ENCODE results near the gene PCNX2. TPM values are rescaled to one million over a fixed set of nuclear protein-coding genes. Genes with fewer than 3 reads are reported as not detected.
"Not testable (repeated sequence)": the region's sequence is repeated elsewhere in the genome, so short reads cannot be mapped to it uniquely, and the experiment has no call there.

Gene PCNX2
- polyA plus RNA-seq, 6 donors from 2014 or later: 0.66 to 5.4 (median 2.4) TPM; not detected in 1

GRCh38 chr1:233140974-233141373, 154.6 kb downstream of the PCNX2 start:
- Mint-ChIP-seq H3K9me3 (no peaks in the 10 kb centered on the region), H3K27ac (no peak overlapping the region), H3K36me3 (peaks cover 0 to 17% of the 10 kb centered on the region in 2 donors), H3K4me3 (no peak overlapping the region), H3K27me3 (peaks cover 0 to 8% (median 3%) of the 10 kb centered on the region in 3 donors), H3K4me1 (no peaks in the 10 kb centered on the region)
- ATAC-seq (ENCODE audit: low read depth in 2 of 2) (no peak), DNase-seq (no peak)

DNA sequence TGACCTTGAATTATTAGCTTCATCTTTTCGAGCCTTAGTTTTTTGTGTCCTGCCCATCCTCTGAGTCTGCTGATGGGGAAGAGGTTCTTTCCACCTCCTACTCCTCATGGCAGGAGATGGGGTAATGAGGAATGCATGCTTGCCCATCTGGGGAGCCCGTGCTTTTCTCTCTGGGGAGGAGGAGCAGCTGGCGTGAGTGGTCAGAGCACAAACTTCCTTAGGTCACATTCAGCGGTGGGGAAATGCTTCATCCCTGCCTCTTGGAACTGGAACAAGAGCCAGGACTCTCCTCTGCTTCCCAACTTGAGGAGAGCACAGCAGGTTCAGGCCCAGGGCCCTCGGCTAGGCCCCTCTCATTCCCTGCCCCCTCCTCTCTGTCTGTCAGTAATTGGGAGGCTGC, 155.0 kb downstream of the PCNX2 start:
- Mint-ChIP-seq H3K36me3 (peaks cover 0 to 21% of the 10 kb centered on the region in 2 donors), H3K9me3 (no peaks in the 10 kb centered on the region), H3K27ac (no peak overlapping the region), H3K4me3 (no peak overlapping the region), H3K4me1 (no peaks in the 10 kb centered on the region), H3K27me3 (peaks cover 0 to 8% (median 3%) of the 10 kb centered on the region in 3 donors)
- ATAC-seq (ENCODE audit: low read depth in 2 of 2) (no peak), DNase-seq (no peak)

DNA sequence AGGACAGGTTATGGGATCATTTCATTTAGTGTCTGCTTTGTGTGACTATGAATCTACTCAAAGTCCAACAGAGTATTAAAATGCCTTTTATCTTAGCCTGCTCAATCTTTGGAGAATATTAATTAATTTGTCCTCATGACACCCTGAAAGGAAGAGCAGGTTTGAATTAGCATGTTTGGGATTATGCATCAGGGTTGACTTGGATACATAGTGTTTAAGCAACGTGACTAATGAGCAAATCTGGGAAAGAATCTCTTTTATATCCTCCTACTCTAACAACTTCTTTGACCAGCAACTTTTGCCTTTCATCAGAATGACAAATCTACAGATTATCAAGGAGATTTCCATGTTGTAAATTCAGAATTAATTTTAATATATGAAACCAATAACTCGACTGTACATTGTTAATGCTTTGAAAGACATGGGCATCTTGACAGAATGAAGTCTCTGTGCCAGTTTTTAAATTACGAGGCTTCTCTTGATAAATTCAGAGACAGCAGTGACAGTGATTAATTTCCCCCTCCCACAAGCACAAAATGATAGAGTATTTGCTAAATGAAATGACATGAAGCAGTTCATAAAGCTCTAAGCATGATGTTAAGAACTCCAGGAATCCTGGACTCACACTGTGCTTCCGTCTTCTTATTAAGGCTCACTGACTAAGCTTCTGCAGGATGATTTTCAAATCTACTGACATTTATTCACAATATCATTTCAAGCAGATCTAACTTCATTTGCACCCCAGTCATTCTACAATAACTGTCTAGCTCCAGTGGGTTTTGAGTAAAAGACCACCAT, 156.5 kb downstream of the PCNX2 start:
- peaks cover 7 to 29% of the 10 kb centered on the region in 2 donors for H3K36me3 Mint-ChIP-seq

DNA sequence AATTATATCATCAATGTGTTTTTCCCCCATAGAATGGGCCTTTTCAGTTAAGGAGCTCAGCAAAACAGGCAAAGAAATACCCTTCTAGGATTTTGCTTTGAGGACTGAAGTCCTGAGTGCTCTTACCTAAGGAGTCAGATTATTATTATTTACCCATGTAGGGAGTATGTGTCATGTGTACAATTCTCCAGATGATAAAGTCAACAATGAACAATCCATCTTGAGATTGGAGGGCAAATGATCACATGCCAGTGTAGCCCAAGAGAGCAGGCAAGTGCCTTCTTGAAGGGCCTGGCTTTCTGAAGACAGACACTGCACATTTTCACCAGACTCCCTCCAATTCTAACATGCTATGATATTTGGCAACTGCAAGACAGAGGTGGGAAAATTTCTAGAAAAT, 159.7 kb downstream of the PCNX2 start:
- peaks cover 18 to 37% of the 10 kb centered on the region in 2 donors for H3K36me3 Mint-ChIP-seq
- no peaks in the 10 kb centered on the region for H3K9me3 Mint-ChIP-seq
- no peaks in the 10 kb centered on the region for H3K4me1 Mint-ChIP-seq
- DNase-seq (no peak), ATAC-seq (ENCODE audit: low read depth in 2 of 2) (no peak)
- no peaks in the 10 kb centered on the region for H3K27me3 Mint-ChIP-seq
- H3K4me3 Mint-ChIP-seq: peak overlapping the region in 1 of 8 donors; percentile 9
- H3K27ac Mint-ChIP-seq: no peak overlapping the region

More for the DNA sequence above, 156.5 kb downstream of the PCNX2 start:
- H3K4me1 Mint-ChIP-seq: no peaks in the 10 kb centered on the region
- H3K9me3 Mint-ChIP-seq: no peaks in the 10 kb centered on the region
- no peak overlapping the region for H3K4me3 Mint-ChIP-seq
- DNase-seq (no peak), ATAC-seq (ENCODE audit: low read depth in 2 of 2) (no peak)
- H3K27me3 Mint-ChIP-seq: peaks cover 0 to 8% (median 3%) of the 10 kb centered on the region in 3 donors
- no peak overlapping the region for H3K27ac Mint-ChIP-seq

DNA sequence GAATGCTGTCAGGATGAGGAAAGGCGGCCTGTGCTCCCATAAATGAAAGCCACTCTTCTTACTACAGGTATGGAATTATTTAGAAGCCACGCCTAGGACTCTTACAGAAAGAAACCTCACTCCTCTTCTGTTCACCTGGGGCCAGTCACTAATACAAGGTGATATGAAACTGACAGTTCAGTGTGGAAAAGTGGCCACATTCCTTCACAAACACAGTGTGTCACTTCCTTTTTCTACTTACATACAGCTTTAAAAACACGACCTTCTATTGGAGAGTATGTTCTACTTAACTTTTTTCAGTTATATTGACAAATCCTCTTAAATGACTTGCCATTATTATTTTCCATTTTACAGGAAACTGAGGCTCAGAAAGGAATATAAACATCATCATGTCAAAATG, 163.1 kb downstream of the PCNX2 start:
- no peak for ATAC-seq (ENCODE audit: low read depth in 2 of 2)
- Mint-ChIP-seq H3K27ac (no peak overlapping the region), H3K4me1 (no peaks in the 10 kb centered on the region), H3K9me3 (peaks cover 0 to 5% (median 3%) of the 10 kb centered on the region in 7 donors), H3K27me3 (no peaks in the 10 kb centered on the region), H3K4me3 (no peak overlapping the region), H3K36me3 (peaks cover 25 to 36% of the 10 kb centered on the region in 2 donors)
- DNase-seq: no peak

GRCh38 chr1:233129031-233129430, 166.5 kb downstream of the PCNX2 start:
- not testable (repeated sequence) for DNase-seq; H3K4me3 Mint-ChIP-seq; H3K27ac Mint-ChIP-seq; H3K27me3 Mint-ChIP-seq; H3K9me3 Mint-ChIP-seq; H3K4me1 Mint-ChIP-seq; ATAC-seq (ENCODE audit: low read depth in 2 of 2)
- peaks cover 19 to 20% of the 10 kb centered on the region in 2 donors for H3K36me3 Mint-ChIP-seq

DNA sequence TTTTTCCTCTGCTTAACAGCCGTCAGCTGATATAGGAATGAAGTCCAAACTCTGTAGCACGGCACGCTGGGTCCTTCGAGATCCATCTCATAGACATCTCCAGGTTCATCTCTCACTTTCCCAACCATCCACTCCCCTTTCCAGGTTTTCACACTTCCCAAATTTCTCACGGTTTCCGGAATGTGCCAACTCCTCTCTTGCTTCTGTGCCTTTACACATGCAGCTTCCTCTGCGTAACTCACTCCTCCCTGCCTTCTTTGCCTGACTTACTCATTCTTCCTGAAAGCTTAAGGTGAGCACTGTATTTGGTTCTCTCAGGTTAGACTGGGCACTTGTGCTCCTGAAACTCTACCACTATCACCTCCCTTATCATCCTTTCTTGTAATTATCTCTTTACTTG, 168.4 kb downstream of the PCNX2 start:
- no peaks in the 10 kb centered on the region for H3K4me1 Mint-ChIP-seq
- ATAC-seq (ENCODE audit: low read depth in 2 of 2) (no peak), DNase-seq (no peak)
- H3K27me3 Mint-ChIP-seq: no peaks in the 10 kb centered on the region
- peaks cover 8 to 13% of the 10 kb centered on the region in 2 donors for H3K36me3 Mint-ChIP-seq
- peaks cover 0 to 5% (median 3%) of the 10 kb centered on the region in 7 donors for H3K9me3 Mint-ChIP-seq
- H3K27ac Mint-ChIP-seq: no peak overlapping the region
- H3K4me3 Mint-ChIP-seq: no peak overlapping the region

GRCh38 chr1:233122779-233123178, 172.7 kb downstream of the PCNX2 start:
- ATAC-seq (ENCODE audit: low read depth in 2 of 2) (no peak), DNase-seq (no peak)
- Mint-ChIP-seq H3K27ac (no peak overlapping the region), H3K36me3 (no peaks in the 10 kb centered on the region), H3K4me1 (no peaks in the 10 kb centered on the region), H3K9me3 (no peaks in the 10 kb centered on the region), H3K4me3 (no peak overlapping the region), H3K27me3 (no peaks in the 10 kb centered on the region)

- H3K9me3 Mint-ChIP-seq: no peaks in the 10 kb centered on the region
- no peaks in the 10 kb centered on the region for H3K36me3 Mint-ChIP-seq
- no peaks in the 10 kb centered on the region for H3K4me1 Mint-ChIP-seq
- no peak for ATAC-seq (ENCODE audit: low read depth in 2 of 2)
- no peak overlapping the region for H3K27ac Mint-ChIP-seq
- no peak for DNase-seq
- no peaks in the 10 kb centered on the region for H3K27me3 Mint-ChIP-seq
- no peak overlapping the region for H3K4me3 Mint-ChIP-seq
These were observed 173.5 kb downstream of the PCNX2 start for GRCh38 chr1:233121947-233122559.

DNA sequence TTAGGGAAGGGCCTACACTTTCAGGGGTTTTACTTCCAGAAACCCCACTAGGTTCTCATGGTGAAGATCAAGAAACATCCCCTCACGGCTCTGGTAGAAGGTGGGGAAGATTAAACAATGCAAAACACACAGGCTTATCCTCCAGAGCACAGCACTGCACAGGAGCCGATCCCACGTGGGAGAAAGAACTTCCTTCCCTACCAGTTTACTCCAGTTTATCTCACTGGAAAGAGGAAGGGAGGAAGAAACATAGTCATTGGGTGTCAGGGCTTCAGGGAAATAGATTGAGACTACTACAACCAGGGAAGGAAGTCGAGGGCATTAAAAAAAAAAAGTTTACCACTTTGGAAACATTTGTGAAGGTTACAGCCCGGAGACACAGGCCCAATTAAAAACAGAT, 180.7 kb downstream of the PCNX2 start:
- Mint-ChIP-seq H3K36me3 (peaks cover 18 to 25% of the 10 kb centered on the region in 2 donors), H3K27me3 (no peaks in the 10 kb centered on the region), H3K9me3 (peaks cover 0 to 5% (median 0%) of the 10 kb centered on the region in 7 donors), H3K4me1 (no peaks in the 10 kb centered on the region), H3K4me3 (no peak overlapping the region), H3K27ac (no peak overlapping the region)
- no peak for DNase-seq
- no peak for ATAC-seq (ENCODE audit: low read depth in 2 of 2)

GRCh38 chr1:233114159-233114558, 181.4 kb downstream of the PCNX2 start:
- H3K27ac Mint-ChIP-seq: no peak overlapping the region
- no peaks in the 10 kb centered on the region for H3K27me3 Mint-ChIP-seq
- DNase-seq (no peak), ATAC-seq (ENCODE audit: low read depth in 2 of 2) (no peak)
- peaks cover 23 to 30% of the 10 kb centered on the region in 2 donors for H3K36me3 Mint-ChIP-seq
- H3K4me3 Mint-ChIP-seq: no peak overlapping the region
- peaks cover 0 to 5% (median 0%) of the 10 kb centered on the region in 7 donors for H3K9me3 Mint-ChIP-seq
- H3K4me1 Mint-ChIP-seq: no peaks in the 10 kb centered on the region

DNA sequence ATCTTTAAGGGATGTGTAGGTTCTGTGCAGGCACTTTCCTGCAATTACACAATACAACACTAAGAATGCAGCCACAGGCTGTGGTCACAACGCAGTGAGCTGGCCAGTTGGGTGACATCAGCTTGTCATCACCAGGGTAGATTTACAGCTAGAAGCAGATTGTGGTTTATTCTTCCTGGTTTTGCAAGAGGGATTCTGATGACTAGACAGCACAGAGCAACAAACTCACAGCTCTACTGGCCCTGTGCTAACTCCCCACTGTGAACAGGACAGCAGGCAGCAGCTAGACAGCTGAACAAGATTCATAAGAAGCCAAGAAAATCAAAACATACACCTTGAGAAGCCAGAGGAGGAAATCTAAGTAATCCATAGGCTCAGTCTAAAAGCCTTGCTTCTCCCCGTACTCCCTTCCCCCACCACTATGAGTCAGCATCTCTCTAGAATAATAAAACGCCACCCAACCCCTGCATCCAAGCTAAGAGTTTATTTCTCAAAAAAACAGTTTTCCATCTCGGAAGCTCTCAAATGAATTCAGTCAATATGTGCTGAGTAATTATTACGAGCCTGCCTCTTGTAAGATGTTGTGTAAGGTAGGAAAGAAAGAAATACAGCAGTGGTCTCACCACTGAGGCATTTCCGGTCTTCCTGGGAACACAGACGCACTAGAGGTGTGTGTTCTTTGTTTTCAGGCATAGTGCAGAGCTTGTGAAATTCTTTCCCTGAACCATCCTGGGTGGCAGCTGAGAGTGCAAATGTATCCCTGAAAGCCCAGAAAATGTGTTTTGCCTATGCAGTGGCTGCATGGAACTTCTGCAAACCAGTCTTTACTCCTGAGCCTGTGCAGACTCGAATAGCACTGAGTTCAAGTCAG, 182.3 kb downstream of the PCNX2 start:
- Mint-ChIP-seq H3K9me3 (peaks cover 0 to 5% (median 0%) of the 10 kb centered on the region in 7 donors), H3K27me3 (no peaks in the 10 kb centered on the region), H3K36me3 (peaks cover 29 to 33% of the 10 kb centered on the region in 2 donors), H3K4me1 (no peaks in the 10 kb centered on the region), H3K4me3 (no peak overlapping the region), H3K27ac (peak overlapping the region in 2 of 6 donors; percentile 28 to 39)
- ATAC-seq (ENCODE audit: low read depth in 2 of 2): no peak
- no peak for DNase-seq

- peaks cover 0 to 5% (median 0%) of the 10 kb centered on the region in 7 donors for H3K9me3 Mint-ChIP-seq
- peak overlapping the region in 1 of 6 donors; percentile 13 for H3K27ac Mint-ChIP-seq
- no peak overlapping the region for H3K4me3 Mint-ChIP-seq
These were observed 183.1 kb downstream of the PCNX2 start for GRCh38 chr1:233112186-233113008.

More at GRCh38 chr1:233112186-233113008, 183.1 kb downstream of the PCNX2 start:
- Mint-ChIP-seq H3K27me3 (no peaks in the 10 kb centered on the region), H3K36me3 (peaks cover 30 to 33% of the 10 kb centered on the region in 2 donors), H3K4me1 (no peaks in the 10 kb centered on the region)
- DNase-seq: no peak
- ATAC-seq (ENCODE audit: low read depth in 2 of 2): no peak
